Measurements from ENCODE around the gene OR2V2.

- no peak for TF ChIP-seq POLR2A (IDR thresholded peaks at IDR 0.05)
- TF ChIP-seq CTCF (IDR thresholded peaks at IDR 0.05), result no peak
Measured at GRCh38 chr5:181119105-181119504, 28.3 kb upstream of the OR2V2 start.
